Erythroblast (primary cell): ENCODE data around the gene PDE9A.

Source experiments
- GATA1 ChIP-seq: IDR thresholded peaks from 2 replicates; pipeline ENCODE4 v1.6.1; 2011; ENCODE audit warnings: low read depth, mild to moderate bottlenecking, control low read depth, low read length, moderate library complexity
- POLR2A ChIP-seq: IDR thresholded peaks from 2 replicates; pipeline ENCODE4 v1.6.1; 2011; ENCODE audit warnings: mild to moderate bottlenecking, low read length

DNA sequence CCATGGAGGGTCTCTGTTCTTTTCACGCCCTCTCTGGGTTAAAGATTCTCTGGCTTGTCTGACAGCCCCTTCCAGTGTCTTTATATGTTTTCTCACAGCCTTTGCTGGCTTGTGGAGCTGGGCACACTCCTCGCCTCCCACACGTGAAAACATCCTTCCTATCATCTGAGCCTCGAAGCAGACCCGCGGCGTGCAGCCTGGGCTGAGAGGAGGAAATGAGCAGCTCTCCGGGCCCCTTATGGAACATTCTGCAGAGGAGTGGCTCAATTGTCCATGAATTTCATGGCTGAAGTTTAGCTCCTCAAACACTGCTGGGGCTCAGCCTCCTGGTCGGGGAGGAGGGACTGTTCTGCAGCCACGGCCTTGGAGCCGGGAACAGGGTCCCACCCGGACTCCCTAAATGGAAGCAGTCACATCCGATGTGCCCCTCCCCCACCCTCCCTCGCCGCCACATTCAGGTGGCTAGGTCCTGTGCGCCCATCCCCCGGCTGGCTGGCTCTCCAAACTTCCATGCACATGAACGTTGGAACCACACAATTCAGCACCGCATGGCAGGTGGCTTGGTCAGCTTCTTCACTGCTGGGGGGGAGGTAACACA is 15.1 kb upstream of the PDE9A start:
- TF ChIP-seq POLR2A: no peak
- no peak for TF ChIP-seq GATA1
